EH (cell line): ENCODE data around the gene ITPRID1.
"Not testable (repeated sequence)": the region's sequence is repeated elsewhere in the genome, so short reads cannot be mapped to it uniquely, and the experiment has no call there.

ENCODE experiments used
- DNase-seq: peaks from one replicate; pipeline ENCODE4 v3.0.0-alpha.2; 2015; ENCODE audit warnings: low read depth

ITPRID1 gene

GRCh38 chr7:31516680-31517502 lies 3.0 kb downstream of the ITPRID1 start:
- DNase-seq, result no peak

GRCh38 chr7:31517513-31517912 lies 3.6 kb downstream of the ITPRID1 start:
- no peak for DNase-seq

GRCh38 chr7:31518766-31519165 lies 4.9 kb downstream of the ITPRID1 start:
- DNase-seq, result no peak

GRCh38 chr7:31521336-31522010 lies 7.6 kb downstream of the ITPRID1 start:
- no peak for DNase-seq

GRCh38 chr7:31526864-31527263 lies 13.0 kb downstream of the ITPRID1 start:
- DNase-seq, result no peak

- no peak for DNase-seq
Observed at GRCh38 chr7:31529103-31529502, 15.2 kb downstream of the ITPRID1 start.

- not testable (repeated sequence) for DNase-seq
Observed at GRCh38 chr7:31540651-31541185, 26.8 kb downstream of the ITPRID1 start.

- no peak for DNase-seq
Observed at GRCh38 chr7:31545549-31545948, 31.7 kb downstream of the ITPRID1 start.

GRCh38 chr7:31549611-31550010 lies 35.7 kb downstream of the ITPRID1 start:
- DNase-seq, result no peak

- no peak for DNase-seq
Observed at GRCh38 chr7:31550432-31550831, 36.5 kb downstream of the ITPRID1 start.

- DNase-seq, result no peak
Observed at GRCh38 chr7:31553661-31554081, 39.8 kb downstream of the ITPRID1 start.

GRCh38 chr7:31562002-31562401 lies 48.1 kb downstream of the ITPRID1 start:
- DNase-seq, result no peak

GRCh38 chr7:31563522-31563921 lies 49.6 kb downstream of the ITPRID1 start:
- no peak for DNase-seq

- DNase-seq, result no peak
Observed at GRCh38 chr7:31563951-31564350, 50.1 kb downstream of the ITPRID1 start.

GRCh38 chr7:31564661-31565060 lies 50.8 kb downstream of the ITPRID1 start:
- DNase-seq, result no peak

GRCh38 chr7:31569528-31569927 lies 55.6 kb downstream of the ITPRID1 start:
- no peak for DNase-seq

- DNase-seq, result no peak
Observed at GRCh38 chr7:31583526-31583925, 69.6 kb downstream of the ITPRID1 start.

GRCh38 chr7:31583942-31584341 lies 70.1 kb downstream of the ITPRID1 start:
- no peak for DNase-seq

GRCh38 chr7:31595390-31595789 lies 81.5 kb downstream of the ITPRID1 start:
- no peak for DNase-seq

- DNase-seq, result no peak
Observed at GRCh38 chr7:31602041-31602625, 88.2 kb downstream of the ITPRID1 start.

GRCh38 chr7:31603046-31603445 lies 89.2 kb downstream of the ITPRID1 start:
- peak; percentile 3 for DNase-seq

GRCh38 chr7:31613604-31614003 lies 99.7 kb downstream of the ITPRID1 start:
- no peak for DNase-seq

- DNase-seq, result no peak
Observed at GRCh38 chr7:31633467-31633866, 119.6 kb downstream of the ITPRID1 start.
